ENCODE results near the gene XXYLT1. TPM values are rescaled to one million over a fixed set of nuclear protein-coding genes. Genes with fewer than 3 reads are reported as not detected.
"Not testable (repeated sequence)": the region's sequence is repeated elsewhere in the genome, so short reads cannot be mapped to it uniquely, and the experiment has no call there.

XXYLT1 gene
- total and polyA plus RNA-seq, 9 of the 15 experiments (the other 6 are each of a cell fraction or from before 2014, with no cell fraction given) = 1.9 to 18.9 (median 15.0) TPM

DNA sequence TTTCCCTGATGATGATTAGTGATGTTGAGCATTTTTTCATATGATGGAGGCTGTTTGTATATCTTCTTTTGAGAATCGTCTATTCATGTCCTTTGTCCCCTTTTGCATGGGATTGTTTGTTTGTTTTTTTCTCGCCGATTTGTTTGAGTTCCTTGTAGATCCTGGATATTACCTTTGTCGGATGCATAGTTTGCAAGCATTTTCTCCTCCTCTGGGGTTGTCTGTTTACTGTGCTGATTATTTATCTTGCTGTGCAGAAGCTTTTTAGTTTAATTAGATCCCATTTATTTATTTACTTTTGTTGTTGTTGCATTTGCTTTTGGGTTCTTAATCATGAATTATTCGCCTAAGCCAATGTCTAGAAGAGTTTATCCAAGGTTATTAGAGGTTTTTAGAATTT, 232.8 kb downstream of the XXYLT1 start (continued):
- TF ChIP-seq, protein P1, sequence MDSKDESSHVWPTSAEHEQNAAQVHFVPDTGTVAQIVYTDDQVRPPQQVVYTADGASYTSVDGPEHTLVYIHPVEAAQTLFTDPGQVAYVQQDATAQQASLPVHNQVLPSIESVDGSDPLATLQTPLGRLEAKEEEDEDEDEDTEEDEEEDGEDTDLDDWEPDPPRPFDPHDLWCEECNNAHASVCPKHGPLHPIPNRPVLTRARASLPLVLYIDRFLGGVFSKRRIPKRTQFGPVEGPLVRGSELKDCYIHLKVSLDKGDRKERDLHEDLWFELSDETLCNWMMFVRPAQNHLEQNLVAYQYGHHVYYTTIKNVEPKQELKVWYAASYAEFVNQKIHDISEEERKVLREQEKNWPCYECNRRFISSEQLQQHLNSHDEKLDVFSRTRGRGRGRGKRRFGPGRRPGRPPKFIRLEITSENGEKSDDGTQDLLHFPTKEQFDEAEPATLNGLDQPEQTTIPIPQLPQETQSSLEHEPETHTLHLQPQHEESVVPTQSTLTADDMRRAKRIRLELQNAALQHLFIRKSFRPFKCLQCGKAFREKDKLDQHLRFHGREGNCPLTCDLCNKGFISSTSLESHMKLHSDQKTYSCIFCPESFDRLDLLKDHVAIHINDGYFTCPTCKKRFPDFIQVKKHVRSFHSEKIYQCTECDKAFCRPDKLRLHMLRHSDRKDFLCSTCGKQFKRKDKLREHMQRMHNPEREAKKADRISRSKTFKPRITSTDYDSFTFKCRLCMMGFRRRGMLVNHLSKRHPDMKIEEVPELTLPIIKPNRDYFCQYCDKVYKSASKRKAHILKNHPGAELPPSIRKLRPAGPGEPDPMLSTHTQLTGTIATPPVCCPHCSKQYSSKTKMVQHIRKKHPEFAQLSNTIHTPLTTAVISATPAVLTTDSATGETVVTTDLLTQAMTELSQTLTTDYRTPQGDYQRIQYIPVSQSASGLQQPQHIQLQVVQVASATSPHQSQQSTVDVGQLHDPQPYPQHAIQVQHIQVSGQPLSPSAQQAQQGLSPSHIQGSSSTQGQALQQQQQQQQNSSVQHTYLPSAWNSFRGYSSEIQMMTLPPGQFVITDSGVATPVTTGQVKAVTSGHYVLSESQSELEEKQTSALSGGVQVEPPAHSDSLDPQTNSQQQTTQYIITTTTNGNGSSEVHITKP (IDR thresholded peaks at IDR 0.05; ENCODE audit: partially characterized antibody) = no peak

DNA sequence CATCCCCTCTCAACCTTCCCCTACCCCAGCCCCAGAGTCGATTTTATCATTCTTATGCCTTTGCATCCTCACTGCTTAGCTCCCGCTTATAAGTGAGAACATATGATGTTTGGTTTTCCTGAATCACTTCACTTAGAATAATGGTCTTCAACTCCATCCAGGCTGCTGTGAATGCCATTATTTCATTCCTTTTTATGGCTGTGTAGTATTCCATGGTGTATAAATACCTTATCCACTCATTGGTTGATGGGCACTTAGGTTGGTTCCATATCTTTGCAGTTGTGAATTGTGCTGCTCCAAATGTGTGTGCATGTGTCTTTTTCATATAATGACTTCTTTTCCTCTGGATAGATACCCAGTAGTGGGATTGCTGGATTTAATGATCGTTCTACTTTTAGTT, 233.4 kb downstream of the XXYLT1 start:
- POLR2A ChIA-PET; H2AFZ ChIP-seq (ENCODE audit: low read depth, low read length); BruUV-seq (replicated peaks); H3K9ac ChIP-seq (ENCODE audit: insufficient read depth in 1 of 2, low read depth in 2 of 2, low read length in 2 of 2); CTCF ChIA-PET (ENCODE audit: low intra/inter-chr PET ratio); in situ Hi-C loops (cut with MboI); H3K4me2 ChIP-seq (ENCODE audit: insufficient read depth, low read length); H3K9me3 ChIP-seq (replicated peaks; ENCODE audit: control insufficient read depth, insufficient read depth, low read depth, low read length); intact Hi-C loops (cut with micrococcal nuclease); DNase-seq (ENCODE audit: extremely low read depth in 1 of 4, low spot score in 3 of 4); H3K36me3 ChIP-seq (ENCODE audit: control insufficient read depth, insufficient read depth, low read length); H3K79me2 ChIP-seq (ENCODE audit: control insufficient read depth, insufficient read depth, low read length); ATAC-seq; H3K27ac ChIP-seq (ENCODE audit: extremely low read depth, low read depth, low read length); H3K9me1 ChIP-seq (ENCODE audit: control insufficient read depth, insufficient read depth, low read length); H3K4me3 ChIP-seq; H4K20me1 ChIP-seq (replicated peaks; ENCODE audit: control insufficient read depth, insufficient read depth, low read length); FAIRE-seq: not testable (repeated sequence)
- H3K4me1 ChIP-seq (replicated peaks in 1 of 2; ENCODE audit: control insufficient read depth in 2 of 2, insufficient read depth in 2 of 2, low read length in 2 of 2) = peaks cover 0 to 12% of the 10 kb centered on the region in 2 experiments; a peak in 2 of 5 replicates
- TF ChIP-seq ZNF146 (CRISPR knock-in tag; IDR thresholded peaks at IDR 0.05; ENCODE audit: unreplicated experiment) = peak; percentile 58
- 2% methylated on average over 3 of the region's 3 CpGs for WGBS (ENCODE audit: insufficient coverage, low coverage, missing lambda C conversion rate)
- peaks cover 52 to 75% of the 10 kb centered on the region in 2 experiments for H3K27me3 ChIP-seq (ENCODE audit: control insufficient read depth in 2 of 2, insufficient read depth in 2 of 2, low read length in 2 of 2)

All from K562 (cell line).